DMS53 treated with DMSO at 0.1 percent for 48 hours (cell line): Measurements from ENCODE around the gene LETM1.
"Not testable (repeated sequence)": the region's sequence is repeated elsewhere in the genome, so short reads cannot be mapped to it uniquely, and the experiment has no call there.

ENCODE experiments used
- DNase-seq: peaks from one replicate; lab custom pipeline; 2025; ENCODE audit not compliant: unreplicated experiment; lab: John Stamatoyannopoulos, UW

LETM1 gene

DNA sequence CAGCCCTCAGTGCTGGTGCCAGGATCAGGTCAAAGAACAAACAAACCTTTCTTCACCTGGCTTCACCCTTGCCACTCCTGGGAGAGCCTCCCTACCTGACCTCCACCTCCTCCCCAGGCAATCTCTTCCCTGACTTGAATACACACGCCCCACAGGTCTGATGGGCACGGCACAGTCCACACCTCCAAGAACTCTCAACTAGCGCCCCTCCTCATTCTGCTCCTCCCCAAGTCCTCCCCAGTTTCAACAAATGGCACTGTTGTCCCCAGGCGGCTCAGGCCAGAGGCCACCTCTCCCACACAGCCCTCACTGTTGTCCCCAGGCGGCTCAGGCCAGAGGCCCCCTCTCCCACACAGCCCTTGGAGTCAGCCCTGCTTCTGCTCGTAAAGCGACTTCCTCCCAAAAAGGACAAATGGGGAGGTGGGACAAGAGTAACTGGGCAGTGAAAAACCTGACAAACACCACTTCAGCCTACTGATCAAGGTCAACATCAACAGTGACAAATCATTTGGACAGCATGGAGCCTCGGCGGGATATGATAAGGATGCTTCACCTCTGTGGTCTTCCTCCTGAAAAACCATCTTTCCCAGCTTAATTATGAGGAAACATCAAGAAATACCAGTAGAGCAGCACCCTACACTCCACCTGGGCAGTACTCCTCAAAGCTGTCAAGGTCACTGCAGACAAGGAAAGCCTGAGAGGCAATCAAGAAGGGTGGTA lies 2.9 kb downstream of the LETM1 start:
- no peak for DNase-seq

- DNase-seq = no peak
Observed at GRCh38 chr4:1851575-1852410, 4.2 kb downstream of the LETM1 start.

GRCh38 chr4:1851160-1851559 lies 4.8 kb downstream of the LETM1 start:
- no peak for DNase-seq

DNA sequence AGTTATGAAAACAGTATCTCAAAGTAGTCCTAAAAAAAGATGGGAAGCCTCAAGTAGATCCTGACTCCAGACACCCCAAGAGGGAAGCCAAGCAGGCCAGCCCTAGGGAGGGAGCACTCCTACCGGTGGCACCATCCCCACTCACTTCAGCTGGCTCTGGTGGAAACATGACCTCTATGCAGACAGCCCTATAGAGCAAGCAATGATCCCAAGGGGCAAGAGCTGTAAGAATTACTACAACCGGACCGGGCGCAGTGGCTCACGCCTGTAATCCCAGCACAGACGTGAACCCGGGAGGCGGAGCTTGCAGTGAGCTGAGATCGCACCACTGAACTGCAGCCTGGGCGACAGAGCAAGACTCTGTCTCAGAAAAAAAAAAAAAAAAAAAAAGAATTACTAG lies 5.7 kb downstream of the LETM1 start:
- no peak for DNase-seq

GRCh38 chr4:1846580-1846979 lies 9.4 kb downstream of the LETM1 start:
- no peak for DNase-seq

GRCh38 chr4:1844618-1845017 lies 11.3 kb downstream of the LETM1 start:
- not testable (repeated sequence) for DNase-seq

- no peak for DNase-seq
Observed at GRCh38 chr4:1843852-1844251, 12.1 kb downstream of the LETM1 start.

- DNase-seq = no peak
Observed at GRCh38 chr4:1842993-1843448, 12.9 kb downstream of the LETM1 start.

DNA sequence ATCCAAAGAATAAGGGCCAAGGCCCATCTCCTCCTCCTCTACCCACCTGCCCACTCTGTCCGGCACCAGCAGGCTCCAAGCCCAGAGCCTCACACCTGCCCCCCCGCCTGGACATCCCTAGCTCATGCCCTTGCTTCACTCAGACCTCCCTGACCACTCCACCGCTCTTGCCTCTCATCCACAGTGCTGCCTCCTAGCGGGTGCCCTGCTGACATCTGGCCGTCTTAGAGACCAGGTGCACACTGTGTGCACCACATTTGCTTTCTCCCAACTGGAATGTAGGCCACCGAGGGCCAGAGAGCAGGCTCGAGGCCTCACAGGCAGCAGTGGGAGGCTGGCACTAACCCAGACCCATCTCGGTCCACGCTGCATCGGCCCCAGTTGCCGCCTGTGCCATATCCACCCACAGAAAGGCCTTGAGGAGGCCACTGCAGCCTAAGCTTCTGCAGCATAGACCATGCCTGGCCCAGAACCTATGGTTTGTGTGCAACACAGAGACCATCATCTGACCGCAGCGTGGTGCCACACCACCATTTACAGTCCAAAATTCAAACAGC lies 13.5 kb downstream of the LETM1 start:
- no peak for DNase-seq

- no peak for DNase-seq
Observed at GRCh38 chr4:1841887-1842210, 14.1 kb downstream of the LETM1 start.

DNA sequence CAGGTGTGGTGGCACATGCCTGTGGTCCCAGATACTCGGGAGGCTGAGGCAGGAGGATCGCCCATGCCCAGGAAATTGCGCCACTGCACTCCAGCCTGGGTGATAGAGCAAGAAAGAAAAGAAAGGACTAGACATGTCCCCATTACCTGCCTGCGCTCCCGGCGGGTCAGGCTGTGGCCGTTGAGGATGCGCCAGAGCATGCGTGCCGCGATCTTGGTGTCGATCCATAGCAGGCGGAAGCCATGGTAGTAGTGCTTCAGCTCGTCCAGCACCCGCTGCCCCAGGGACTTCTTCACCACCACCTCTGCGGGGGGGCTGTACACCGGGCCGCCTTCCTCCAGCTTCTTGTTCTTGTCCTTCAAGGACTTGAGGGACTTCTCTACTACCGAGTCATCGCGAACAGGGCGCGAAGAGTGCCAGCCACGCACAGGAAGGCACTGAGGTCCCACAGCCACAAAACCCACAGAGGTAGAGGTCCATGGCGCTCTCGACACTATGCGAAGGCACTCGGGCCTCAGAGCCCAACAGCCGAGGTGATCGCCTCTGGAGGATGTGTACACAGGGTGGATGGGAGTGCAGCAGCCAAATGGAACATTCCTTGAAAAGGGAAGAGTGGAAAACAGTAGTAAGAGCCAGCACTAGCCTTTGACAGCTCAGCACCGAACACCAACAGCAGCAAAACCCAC lies 14.6 kb downstream of the LETM1 start:
- DNase-seq = no peak

DNA sequence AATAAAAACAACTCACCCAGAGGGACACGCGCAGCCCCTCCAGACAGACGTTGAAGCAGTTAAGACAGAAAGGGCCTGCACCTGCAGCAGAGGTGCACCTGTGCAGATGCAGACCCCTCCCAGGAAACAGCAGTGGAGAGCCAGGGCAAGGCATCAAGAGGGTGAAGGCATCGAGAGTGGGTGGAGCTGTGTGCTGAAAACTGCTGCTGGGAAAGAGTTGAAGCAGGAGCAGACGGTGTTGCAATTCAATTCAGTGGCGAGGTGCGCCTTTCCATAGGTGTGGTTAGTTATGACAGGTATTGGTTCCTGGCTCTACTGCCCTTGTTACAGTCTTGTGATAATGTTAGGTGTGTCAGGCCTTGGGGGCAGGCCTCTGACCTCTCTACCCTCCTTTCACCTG lies 16.7 kb downstream of the LETM1 start:
- DNase-seq = no peak

DNA sequence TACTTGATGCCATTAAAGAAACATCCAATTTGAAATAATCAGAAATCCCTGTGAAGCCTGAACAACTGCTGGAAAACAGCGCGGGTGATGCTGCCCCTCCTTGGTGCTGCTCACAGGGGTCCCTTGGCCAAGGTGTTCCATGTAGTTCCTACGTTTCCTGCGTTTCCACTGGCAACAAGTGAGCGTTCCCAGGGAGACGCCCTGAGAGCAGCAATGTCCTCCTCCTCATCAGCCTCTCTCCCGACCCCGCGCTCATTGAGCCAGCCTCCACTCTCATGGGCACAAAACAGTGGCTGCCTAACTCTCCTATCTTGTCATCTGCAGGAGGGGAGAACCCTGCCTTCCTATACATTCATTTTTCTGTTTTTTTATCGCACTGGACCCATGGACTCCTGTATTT lies 18.9 kb downstream of the LETM1 start:
- DNase-seq = no peak

DNA sequence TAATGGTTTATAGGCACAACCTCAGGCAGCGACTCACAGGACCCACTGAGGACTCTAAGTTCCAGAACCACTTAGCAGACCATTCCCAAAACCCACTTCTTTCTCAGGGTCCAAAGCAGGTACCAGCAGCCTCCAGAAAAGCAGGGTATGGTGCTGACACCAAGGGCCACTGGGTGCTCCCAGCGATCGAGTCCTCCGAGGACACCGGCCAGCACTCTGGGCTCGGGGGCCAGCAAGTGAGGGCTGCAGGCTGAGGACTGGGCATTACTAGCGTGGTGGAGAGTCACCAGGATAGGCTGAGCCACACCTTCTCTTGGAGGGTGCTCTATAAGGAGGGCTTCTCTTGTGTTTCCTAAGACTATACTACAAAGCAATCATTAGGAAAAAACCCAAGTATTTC lies 19.3 kb downstream of the LETM1 start:
- DNase-seq = no peak

GRCh38 chr4:1835836-1836235 lies 20.1 kb downstream of the LETM1 start:
- DNase-seq = not testable (repeated sequence)

GRCh38 chr4:1834047-1834775 lies 21.7 kb downstream of the LETM1 start:
- no peak for DNase-seq

DNA sequence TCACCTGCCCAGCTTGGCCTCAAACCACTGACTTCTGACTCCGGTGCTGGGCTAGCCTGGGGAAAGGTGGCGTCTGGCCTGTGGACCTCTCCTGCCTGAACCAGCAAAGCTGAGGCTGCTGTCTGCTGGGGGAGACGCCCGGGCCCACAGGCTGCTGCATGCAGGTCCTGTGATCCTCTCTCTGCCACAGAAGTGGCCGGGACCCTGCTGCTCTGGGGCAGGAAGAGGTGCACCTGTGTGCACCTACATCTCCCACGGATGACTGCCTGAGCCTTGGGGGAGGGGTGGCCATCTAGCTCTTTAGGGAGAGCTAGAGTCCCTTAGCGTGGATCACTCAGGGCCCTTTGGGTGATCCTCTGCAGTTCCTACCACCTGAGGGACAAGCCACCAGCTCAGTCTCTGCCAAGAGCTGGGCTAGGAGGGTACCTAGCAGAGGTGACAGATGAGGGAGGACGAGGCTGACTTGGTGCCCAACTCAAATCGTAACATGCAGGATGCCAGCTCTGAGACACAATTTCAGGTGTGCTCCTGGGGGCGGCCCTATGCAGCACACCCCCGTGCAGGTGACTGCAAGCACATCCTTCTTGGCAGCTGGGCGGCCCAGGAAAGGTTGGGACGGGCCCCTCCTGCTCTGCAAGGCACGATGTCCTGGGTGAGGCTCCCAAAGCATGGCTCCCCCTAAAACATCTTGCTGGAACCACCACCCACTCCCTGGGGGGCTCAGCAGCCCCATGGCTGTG lies 22.5 kb downstream of the LETM1 start:
- DNase-seq = no peak

- DNase-seq = no peak
Observed at GRCh38 chr4:1832690-1833089, 23.3 kb downstream of the LETM1 start.

DNA sequence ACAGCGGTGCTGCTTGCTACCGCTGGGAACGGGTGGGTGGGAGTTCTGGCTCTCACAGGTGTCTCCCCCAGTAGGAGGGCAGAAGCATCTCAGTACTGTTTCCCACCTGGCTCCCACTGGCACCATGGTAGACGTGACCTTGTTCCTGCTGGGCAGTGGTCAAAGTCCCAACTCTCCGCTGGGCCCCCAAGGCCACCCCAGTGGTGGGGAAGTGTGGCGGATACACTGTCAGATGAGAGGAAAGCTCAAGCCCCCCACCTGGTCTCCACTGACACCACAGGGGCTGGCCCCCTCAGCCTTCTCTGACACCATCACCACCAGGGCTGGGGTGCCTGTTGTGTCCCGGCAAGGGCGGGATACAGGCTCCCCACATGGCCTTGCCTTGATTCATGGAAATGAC lies 24.6 kb downstream of the LETM1 start:
- DNase-seq = no peak

DNA sequence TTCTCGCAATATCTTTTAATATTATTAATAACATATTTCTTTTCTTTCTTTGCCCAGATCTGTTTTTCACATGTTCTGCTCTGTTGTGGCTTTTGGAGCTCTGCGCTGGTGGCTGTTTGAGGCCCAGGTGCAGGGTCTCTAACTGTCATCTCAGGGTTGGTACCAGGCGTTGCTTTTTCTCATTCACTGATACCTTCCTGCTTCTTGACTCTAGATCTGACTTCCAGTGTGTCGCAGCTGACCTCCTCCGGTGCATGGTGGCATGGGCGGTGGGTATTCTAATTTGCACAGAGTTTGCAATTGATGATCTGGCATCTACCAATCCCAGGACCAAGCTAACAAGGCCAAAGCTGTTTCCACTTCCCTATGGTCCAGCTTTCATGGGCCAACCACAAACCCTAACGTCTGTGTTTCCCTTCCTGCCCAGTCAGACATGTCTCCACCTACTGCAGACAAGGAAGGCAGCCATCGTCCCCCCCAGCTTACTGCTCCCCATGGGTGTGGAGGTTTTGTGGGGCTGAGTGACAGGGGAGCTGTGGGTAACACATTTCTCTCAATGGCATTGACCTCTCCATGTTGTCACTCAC lies 25.2 kb downstream of the LETM1 start:
- DNase-seq = no peak
